ENCODE results near the gene SCYL3.

DNA sequence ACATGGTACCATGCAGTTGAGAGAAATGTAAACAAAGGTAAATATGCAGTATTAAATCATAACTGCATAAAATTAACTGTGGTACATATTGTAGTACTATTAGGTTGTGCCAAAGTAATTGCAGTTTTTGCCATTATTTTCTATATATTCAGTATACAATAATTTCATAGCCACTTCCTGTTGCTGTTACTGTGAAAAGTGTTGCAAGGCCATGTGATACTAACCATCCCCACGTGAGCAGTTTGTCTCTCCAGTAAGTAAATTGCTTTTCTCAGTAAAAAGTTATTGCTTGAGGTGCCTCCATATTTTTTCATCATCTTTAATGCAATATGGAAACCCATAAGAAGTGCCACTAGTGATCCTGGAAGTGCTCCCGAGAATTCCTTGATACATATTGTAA lies 79.4 kb downstream of the SCYL3 start:
- TF ChIP-seq, protein P1, sequence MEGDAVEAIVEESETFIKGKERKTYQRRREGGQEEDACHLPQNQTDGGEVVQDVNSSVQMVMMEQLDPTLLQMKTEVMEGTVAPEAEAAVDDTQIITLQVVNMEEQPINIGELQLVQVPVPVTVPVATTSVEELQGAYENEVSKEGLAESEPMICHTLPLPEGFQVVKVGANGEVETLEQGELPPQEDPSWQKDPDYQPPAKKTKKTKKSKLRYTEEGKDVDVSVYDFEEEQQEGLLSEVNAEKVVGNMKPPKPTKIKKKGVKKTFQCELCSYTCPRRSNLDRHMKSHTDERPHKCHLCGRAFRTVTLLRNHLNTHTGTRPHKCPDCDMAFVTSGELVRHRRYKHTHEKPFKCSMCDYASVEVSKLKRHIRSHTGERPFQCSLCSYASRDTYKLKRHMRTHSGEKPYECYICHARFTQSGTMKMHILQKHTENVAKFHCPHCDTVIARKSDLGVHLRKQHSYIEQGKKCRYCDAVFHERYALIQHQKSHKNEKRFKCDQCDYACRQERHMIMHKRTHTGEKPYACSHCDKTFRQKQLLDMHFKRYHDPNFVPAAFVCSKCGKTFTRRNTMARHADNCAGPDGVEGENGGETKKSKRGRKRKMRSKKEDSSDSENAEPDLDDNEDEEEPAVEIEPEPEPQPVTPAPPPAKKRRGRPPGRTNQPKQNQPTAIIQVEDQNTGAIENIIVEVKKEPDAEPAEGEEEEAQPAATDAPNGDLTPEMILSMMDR (IDR thresholded peaks at IDR 0.05) = no peak
- TF ChIP-seq POLR2A (IDR thresholded peaks at IDR 0.05) = no peak
